Colonic mucosa (tissue), 4 donors: ENCODE measurements around the gene SCTR. TPM values are rescaled to one million over a fixed set of nuclear protein-coding genes. Genes with fewer than 3 reads are reported as not detected.
A peak's percentile ranks its signal among the peaks of the same experiment; 100 is the strongest.

Experiments used
- DNase-seq: peaks from one replicate; pipeline ENCODE4 v3.0.0-alpha.2; 2020
- H3K27ac ChIP-seq: fragments of 200-600 bp; one replicate; pipeline ENCODE4 v1.8.0; 2021
- H3K27me3 ChIP-seq: fragments of 200-600 bp; one replicate; pipeline ENCODE4 v1.8.0; 2021
- H3K36me3 ChIP-seq: fragments of 200-600 bp; one replicate; pipeline ENCODE4 v1.8.0; 2021
- H3K4me1 ChIP-seq: fragments of 200-600 bp; one replicate; pipeline ENCODE4 v1.8.0; 2021; ENCODE audit warnings: mild to moderate bottlenecking
- H3K4me3 ChIP-seq: fragments of 200-600 bp; one replicate; pipeline ENCODE4 v1.8.0; 2021
- H3K9ac ChIP-seq, 2 donors: one replicate each; pipeline ENCODE4 v1.7.0; 2013; ENCODE audit warnings: control low read depth in 2 of 2, low read depth in 2 of 2, low read length in 2 of 2
- H3K9me3 ChIP-seq: fragments of 200-600 bp; one replicate; pipeline ENCODE4 v1.8.0; 2021
- CTCF ChIP-seq: fragments of 200-600 bp; IDR thresholded peaks from one replicate; pipeline ENCODE4 v1.8.0; 2022; ENCODE audit warnings: antibody characterized with exemption, mild to moderate bottlenecking
- intact Hi-C: fragments of 100-400 bp; cut with DNase I; formaldehyde crosslinking; loops from one replicate; pipeline ENCODE4 v1.14.1; 2022
- total RNA-seq, 2 donors: library from RNA; stranded (reverse); fragmentation: NEBNext Ultra II Directional in 1 of 2; extraction: Animal tissue kit (Norgen Biotek cat#: 25700) in 1 of 2; gene quantifications; one replicate each; pipeline ENCODE4 v1.2.1, GENCODE V29; 2021
- donor health status: healthy.
- donor health status: DM: no; HTN: no; CAD: no.
- donor health status: DM: no; HTN: no; CAD: no.

Gene SCTR
- total RNA-seq, 2 donors from 2014 or later, result 0.25 to 0.27 TPM

- Histone ChIP-seq H3K27me3 (no peaks in the 10 kb centered on the region), H3K4me3 (no peak overlapping the region), H3K4me1 (peaks cover 5% of the 10 kb centered on the region), H3K36me3 (no peaks in the 10 kb centered on the region), H3K27ac (no peak overlapping the region), H3K9ac (no peak overlapping the region), H3K9me3 (no peaks in the 10 kb centered on the region)
- no peak for TF ChIP-seq CTCF
- no peak for DNase-seq
- intact Hi-C loops, result no loop called here
These were observed 86.1 kb downstream of the SCTR start for GRCh38 chr2:119438128-119438656.

- Histone ChIP-seq H3K27ac (no peak overlapping the region), H3K9ac (no peak overlapping the region), H3K27me3 (no peaks in the 10 kb centered on the region), H3K4me3 (no peak overlapping the region), H3K36me3 (no peaks in the 10 kb centered on the region), H3K9me3 (no peaks in the 10 kb centered on the region), H3K4me1 (peaks cover 5% of the 10 kb centered on the region)
- no peak for TF ChIP-seq CTCF
- intact Hi-C loops, result no loop called here
- DNase-seq, result no peak
These were observed 87.1 kb downstream of the SCTR start for GRCh38 chr2:119436993-119437772.

- Histone ChIP-seq H3K36me3 (no peaks in the 10 kb centered on the region), H3K27ac (peak overlapping the region; percentile 68), H3K4me1 (peaks cover 5% of the 10 kb centered on the region), H3K27me3 (no peaks in the 10 kb centered on the region), H3K9me3 (no peaks in the 10 kb centered on the region), H3K4me3 (no peak overlapping the region), H3K9ac (peak overlapping the region; percentile 29 to 46)
- TF ChIP-seq CTCF, result no peak
- intact Hi-C loops, result no loop called here
- DNase-seq, result no peak
These were observed 88.4 kb downstream of the SCTR start for GRCh38 chr2:119435953-119436297.

GRCh38 chr2:119435081-119435952 is 89.0 kb downstream of the SCTR start:
- DNase-seq, result peak; percentile 47

More at GRCh38 chr2:119435081-119435952, 89.0 kb downstream of the SCTR start:
- no peaks in the 10 kb centered on the region for H3K27me3 ChIP-seq
- H3K27ac ChIP-seq, result peak overlapping the region; percentile 68
- peaks cover 5% of the 10 kb centered on the region for H3K4me1 ChIP-seq
- intact Hi-C loops, result no loop called here
- H3K9me3 ChIP-seq, result no peaks in the 10 kb centered on the region
- H3K4me3 ChIP-seq, result no peak overlapping the region
- no peaks in the 10 kb centered on the region for H3K36me3 ChIP-seq
- no peak for TF ChIP-seq CTCF
- peak overlapping the region; percentile 44 to 46 for H3K9ac ChIP-seq
